Natural killer cell treated with Interleukin-12 subunit alpha and Interleukin-12 subunit beta and Interleukin-15 and Interleukin-18, amount 100 ng/mL, for 72 hours (primary cell): ENCODE data around the gene UROC1. TPM values are rescaled to one million over a fixed set of nuclear protein-coding genes. Genes with fewer than 3 reads are reported as not detected.

ENCODE experiments used
- ATAC-seq, 2 donors: fragments of 150-1000 bp; cut with Tn5 transposase in 1 of 2; sonication (Bioruptor Pico), chemical (Tn5 transposase) in 1 of 2; 2 replicates each; pipeline ENCODE4 v1.10.0; 2021
- DNase-seq: peaks from one replicate; pipeline ENCODE4 v3.0.0; 2022; ENCODE audit warnings: low spot score
- H3K27ac Mint-ChIP-seq, 2 donors: 1 replicate in 1 of 2; 2 replicates in 1 of 2; pipeline ENCODE4 v1.8.0; 2022; ENCODE audit warnings: mixed read lengths in 2 of 2, mild to moderate bottlenecking in 1 of 2, moderate library complexity in 1 of 2
- H3K27me3 Mint-ChIP-seq, 2 donors: 1 replicate in 1 of 2; 2 replicates in 1 of 2; pipeline ENCODE4 v1.8.0; 2022; ENCODE audit warnings: mixed read lengths in 2 of 2
- H3K36me3 Mint-ChIP-seq: one replicate; pipeline ENCODE4 v1.8.0; 2022; ENCODE audit warnings: mixed read lengths
- H3K4me1 Mint-ChIP-seq, 2 donors: 1 replicate in 1 of 2; 2 replicates in 1 of 2; pipeline ENCODE4 v1.8.0; 2022; ENCODE audit warnings: low read depth in 2 of 2, mixed read lengths in 2 of 2, mild to moderate bottlenecking in 1 of 2
- H3K4me3 Mint-ChIP-seq: one replicate; pipeline ENCODE4 v1.8.0; 2022; ENCODE audit warnings: mixed read lengths
- H3K9me3 Mint-ChIP-seq: 2 replicates; pipeline ENCODE4 v1.8.0; 2022; ENCODE audit warnings: mixed read lengths
- total RNA-seq, 2 donors: library from RNA; stranded (reverse); gene quantifications; one replicate each; pipeline ENCODE4 v1.2.3, GENCODE V29; 2022

Gene UROC1
- total RNA-seq, 2 donors from 2014 or later: not detected

GRCh38 chr3:126551839-126552687 lies 34.5 kb upstream of the UROC1 start:
- Mint-ChIP-seq H3K27ac (no peak overlapping the region), H3K27me3 (peaks cover 10 to 13% of the 10 kb centered on the region in 2 donors), H3K36me3 (no peaks in the 10 kb centered on the region), H3K9me3 (no peaks in the 10 kb centered on the region), H3K4me1 (no peaks in the 10 kb centered on the region), H3K4me3 (no peak overlapping the region)
- DNase-seq: peak; percentile 54
- ATAC-seq: peak in 1 of 2 donors; percentile 7

- peak in 1 of 2 donors; percentile 24 for ATAC-seq
- Mint-ChIP-seq H3K27ac (no peak overlapping the region), H3K4me1 (no peaks in the 10 kb centered on the region), H3K36me3 (no peaks in the 10 kb centered on the region), H3K9me3 (no peaks in the 10 kb centered on the region), H3K4me3 (no peak overlapping the region), H3K27me3 (peaks cover 10 to 17% of the 10 kb centered on the region in 2 donors)
- DNase-seq: peak; percentile 38
Observed at GRCh38 chr3:126551121-126551838, 33.7 kb upstream of the UROC1 start.

DNA sequence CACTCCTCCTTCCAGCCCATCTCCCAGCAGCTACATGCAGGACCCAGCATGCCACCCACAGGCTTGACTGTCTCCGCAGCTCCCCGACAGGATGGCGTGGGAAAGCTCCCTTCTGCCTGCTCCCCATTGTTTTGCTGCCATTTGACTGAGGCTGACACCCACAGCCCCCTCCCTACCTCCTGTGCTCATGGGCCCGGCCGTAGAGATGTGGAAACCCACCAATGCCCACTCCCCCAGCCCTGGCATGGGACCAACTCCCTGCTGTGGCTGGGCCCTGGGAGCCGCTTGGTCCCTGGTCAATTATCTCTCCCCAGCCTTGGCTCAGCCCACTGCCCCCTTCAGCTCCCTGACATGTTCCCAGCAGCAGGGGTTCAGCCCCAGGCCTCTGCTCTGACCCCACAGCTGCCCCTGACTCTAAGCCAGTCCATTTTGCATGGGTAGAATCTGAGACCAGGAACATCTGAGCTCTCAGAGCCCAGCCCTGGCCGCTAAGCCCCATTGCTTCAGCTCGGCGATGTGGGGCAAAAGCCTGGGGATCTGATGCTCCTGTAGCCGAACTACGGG lies 33.0 kb upstream of the UROC1 start:
- Mint-ChIP-seq H3K9me3 (no peaks in the 10 kb centered on the region), H3K27me3 (peaks cover 10 to 17% of the 10 kb centered on the region in 2 donors), H3K36me3 (no peaks in the 10 kb centered on the region), H3K27ac (no peak overlapping the region), H3K4me3 (no peak overlapping the region), H3K4me1 (no peaks in the 10 kb centered on the region)
- DNase-seq (peak; percentile 54), ATAC-seq (no peak)

GRCh38 chr3:126549861-126550487 lies 32.4 kb upstream of the UROC1 start:
- Mint-ChIP-seq H3K9me3 (no peaks in the 10 kb centered on the region), H3K4me1 (no peaks in the 10 kb centered on the region)

GRCh38 chr3:126548556-126549466 lies 31.2 kb upstream of the UROC1 start:
- Mint-ChIP-seq H3K27ac (no peak overlapping the region), H3K9me3 (no peaks in the 10 kb centered on the region), H3K4me3 (no peak overlapping the region), H3K36me3 (no peaks in the 10 kb centered on the region), H3K4me1 (no peaks in the 10 kb centered on the region), H3K27me3 (peaks cover 10 to 17% of the 10 kb centered on the region in 2 donors)
- DNase-seq (peak; percentile 40), ATAC-seq (no peak)

More at GRCh38 chr3:126549861-126550487, 32.4 kb upstream of the UROC1 start:
- no peak overlapping the region for H3K4me3 Mint-ChIP-seq
- no peak overlapping the region for H3K27ac Mint-ChIP-seq
- no peak for ATAC-seq
- DNase-seq: peak; percentile 59
- peaks cover 10 to 17% of the 10 kb centered on the region in 2 donors for H3K27me3 Mint-ChIP-seq
- no peaks in the 10 kb centered on the region for H3K36me3 Mint-ChIP-seq

GRCh38 chr3:126547721-126548120 lies 30.1 kb upstream of the UROC1 start:
- Mint-ChIP-seq H3K4me3 (no peak overlapping the region), H3K27me3 (peaks cover 10 to 17% of the 10 kb centered on the region in 2 donors), H3K9me3 (no peaks in the 10 kb centered on the region), H3K36me3 (no peaks in the 10 kb centered on the region), H3K4me1 (no peaks in the 10 kb centered on the region), H3K27ac (no peak overlapping the region)
- no peak for ATAC-seq
- DNase-seq: no peak

GRCh38 chr3:126546549-126547239 lies 29.1 kb upstream of the UROC1 start:
- H3K4me1 Mint-ChIP-seq: no peaks in the 10 kb centered on the region
- peaks cover 10 to 17% of the 10 kb centered on the region in 2 donors for H3K27me3 Mint-ChIP-seq
- H3K36me3 Mint-ChIP-seq: no peaks in the 10 kb centered on the region
- DNase-seq (no peak), ATAC-seq (no peak)
- no peak overlapping the region for H3K4me3 Mint-ChIP-seq
- H3K27ac Mint-ChIP-seq: no peak overlapping the region
- H3K9me3 Mint-ChIP-seq: no peaks in the 10 kb centered on the region

- DNase-seq: peak; percentile 25
- H3K36me3 Mint-ChIP-seq: no peaks in the 10 kb centered on the region
- no peak overlapping the region for H3K27ac Mint-ChIP-seq
- peaks cover 3 to 4% of the 10 kb centered on the region in 2 donors for H3K4me1 Mint-ChIP-seq
- H3K9me3 Mint-ChIP-seq: no peaks in the 10 kb centered on the region
- no peak for ATAC-seq
- peaks cover 9 to 21% of the 10 kb centered on the region in 2 donors for H3K27me3 Mint-ChIP-seq
- no peak overlapping the region for H3K4me3 Mint-ChIP-seq
Observed at GRCh38 chr3:126546013-126546412, 28.4 kb upstream of the UROC1 start.

DNA sequence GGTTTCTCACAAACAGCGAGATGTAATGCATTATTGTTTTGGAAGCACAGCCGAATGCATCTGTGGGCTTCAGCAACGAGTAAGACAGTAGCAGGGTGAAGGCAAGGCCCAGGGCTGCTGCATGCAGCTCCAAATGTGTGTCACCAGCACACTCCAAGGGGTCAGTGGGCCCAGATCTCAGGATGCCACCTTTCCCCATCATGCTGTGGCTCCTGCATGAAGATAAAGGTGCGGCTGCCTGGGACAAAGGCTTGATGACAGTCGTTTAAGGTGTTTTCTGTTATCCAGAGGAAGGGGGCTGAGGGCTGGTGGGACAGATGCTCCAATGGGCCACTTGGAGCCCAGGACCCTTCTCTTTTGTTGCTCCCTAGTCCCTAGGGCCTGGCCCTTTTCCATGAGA lies 28.0 kb upstream of the UROC1 start:
- no peak overlapping the region for H3K4me3 Mint-ChIP-seq
- no peaks in the 10 kb centered on the region for H3K36me3 Mint-ChIP-seq
- ATAC-seq (no peak), DNase-seq (no peak)
- peaks cover 4 to 25% of the 10 kb centered on the region in 2 donors for H3K27me3 Mint-ChIP-seq
- H3K4me1 Mint-ChIP-seq: peaks cover 8% of the 10 kb centered on the region in 2 donors
- no peaks in the 10 kb centered on the region for H3K9me3 Mint-ChIP-seq
- H3K27ac Mint-ChIP-seq: no peak overlapping the region

DNA sequence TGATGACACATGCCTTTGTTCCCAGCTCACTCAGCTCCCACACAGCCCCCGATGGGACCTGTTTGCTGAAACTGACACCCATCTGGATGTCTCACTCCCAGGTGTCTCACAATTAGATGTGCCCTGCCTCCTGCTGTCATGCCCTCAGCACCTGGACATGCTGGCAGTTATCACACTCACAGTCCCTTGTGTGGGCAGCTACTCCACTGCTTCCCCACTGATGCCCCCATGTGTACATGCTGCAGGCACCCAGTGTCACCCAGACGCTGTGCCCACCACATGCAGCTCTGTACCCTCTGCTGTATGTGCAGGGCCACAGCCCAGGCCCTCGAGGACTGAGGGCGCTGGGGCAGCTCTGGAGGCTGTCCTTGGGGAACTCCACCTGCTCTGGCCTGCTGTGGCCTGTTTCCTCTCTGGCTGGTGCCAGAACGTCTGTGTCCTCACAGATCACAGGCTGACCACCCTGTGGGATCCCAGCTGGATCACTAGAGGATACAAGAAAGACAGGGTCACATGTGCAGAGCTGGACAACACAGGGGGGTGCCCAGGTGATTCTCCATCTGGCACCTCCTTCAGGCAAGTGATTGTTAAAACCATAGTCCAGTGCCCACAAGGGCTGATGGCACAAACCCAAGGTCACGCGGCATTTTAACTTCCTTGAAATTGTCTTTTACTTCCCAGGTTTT lies 27.2 kb upstream of the UROC1 start:
- no peak overlapping the region for H3K27ac Mint-ChIP-seq
- ATAC-seq (no peak), DNase-seq (peak; percentile 44)
- H3K4me1 Mint-ChIP-seq: peaks cover 16% of the 10 kb centered on the region in 2 donors
- peaks cover 4 to 29% of the 10 kb centered on the region in 2 donors for H3K27me3 Mint-ChIP-seq
- H3K9me3 Mint-ChIP-seq: no peaks in the 10 kb centered on the region
- H3K4me3 Mint-ChIP-seq: no peak overlapping the region
- H3K36me3 Mint-ChIP-seq: peaks cover 3% of the 10 kb centered on the region

GRCh38 chr3:126543457-126544061 lies 26.0 kb upstream of the UROC1 start:
- DNase-seq (peak; percentile 41), ATAC-seq (no peak)
- Mint-ChIP-seq H3K27me3 (peaks cover 0 to 23% of the 10 kb centered on the region in 2 donors), H3K9me3 (no peaks in the 10 kb centered on the region), H3K36me3 (peaks cover 4% of the 10 kb centered on the region), H3K27ac (no peak overlapping the region), H3K4me3 (no peak overlapping the region), H3K4me1 (peaks cover 19 to 22% of the 10 kb centered on the region in 2 donors)
